ENCODE results near the gene NECTIN1.
"Not testable (repeated sequence)": the region's sequence is repeated elsewhere in the genome, so short reads cannot be mapped to it uniquely, and the experiment has no call there.

The NECTIN1 gene

DNA sequence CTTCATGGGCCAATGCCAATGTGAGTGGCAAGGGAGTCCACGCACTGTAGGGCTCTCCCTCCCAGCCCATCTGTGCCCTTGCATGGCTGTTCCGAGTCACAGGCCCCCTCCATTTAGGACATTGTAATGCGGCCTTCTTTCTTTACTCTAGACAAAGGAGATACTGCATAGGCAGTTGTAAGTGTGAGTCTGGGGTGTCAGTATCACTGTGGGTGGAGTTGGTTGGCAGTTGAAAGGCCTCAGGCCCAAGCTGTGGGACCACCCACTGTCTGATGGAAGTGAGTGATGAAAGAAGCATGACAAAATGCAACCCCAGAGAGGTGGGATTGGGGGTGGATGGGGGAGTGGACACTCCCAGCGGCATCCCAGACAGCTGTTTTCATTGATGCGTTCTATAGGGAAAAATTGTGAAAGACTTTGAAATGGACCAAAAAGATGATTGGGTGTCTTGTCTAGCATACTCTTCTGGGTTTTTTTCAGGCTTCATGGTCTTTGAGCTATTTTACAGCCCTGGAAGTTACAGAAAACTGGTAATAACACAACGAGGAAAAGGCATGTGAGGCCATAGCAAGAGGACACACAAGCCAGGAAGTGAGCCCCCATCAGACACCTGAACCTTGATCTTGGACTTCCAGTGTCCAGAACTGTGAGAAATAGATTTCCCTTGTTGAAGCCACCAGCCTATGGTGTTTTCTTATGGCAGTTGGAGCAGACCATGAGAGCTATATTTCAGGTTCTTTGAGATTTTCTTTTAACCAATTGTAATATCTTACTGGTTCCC, 114.6 kb downstream of the NECTIN1 start:
- DNase-seq: no peak

DNA sequence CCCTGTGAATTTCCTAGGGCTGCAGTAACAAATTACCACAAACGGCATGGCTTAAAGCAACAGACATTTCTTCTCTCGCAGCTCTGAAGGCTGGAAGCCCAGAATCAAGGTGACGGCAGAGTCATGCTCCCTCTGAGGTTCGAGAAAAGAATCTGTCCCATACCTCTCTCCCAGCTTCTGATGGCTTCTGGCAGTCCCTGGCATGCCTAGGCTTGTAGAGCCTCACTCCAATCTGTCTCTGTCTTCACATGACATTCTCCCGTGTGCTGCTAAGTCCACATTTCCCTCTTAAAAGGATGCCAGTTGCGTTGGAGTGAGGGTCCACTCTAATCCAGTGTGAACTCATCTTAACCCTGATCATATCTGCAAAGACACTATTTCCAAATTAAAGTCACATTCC, 116.2 kb downstream of the NECTIN1 start:
- no peak for DNase-seq

DNA sequence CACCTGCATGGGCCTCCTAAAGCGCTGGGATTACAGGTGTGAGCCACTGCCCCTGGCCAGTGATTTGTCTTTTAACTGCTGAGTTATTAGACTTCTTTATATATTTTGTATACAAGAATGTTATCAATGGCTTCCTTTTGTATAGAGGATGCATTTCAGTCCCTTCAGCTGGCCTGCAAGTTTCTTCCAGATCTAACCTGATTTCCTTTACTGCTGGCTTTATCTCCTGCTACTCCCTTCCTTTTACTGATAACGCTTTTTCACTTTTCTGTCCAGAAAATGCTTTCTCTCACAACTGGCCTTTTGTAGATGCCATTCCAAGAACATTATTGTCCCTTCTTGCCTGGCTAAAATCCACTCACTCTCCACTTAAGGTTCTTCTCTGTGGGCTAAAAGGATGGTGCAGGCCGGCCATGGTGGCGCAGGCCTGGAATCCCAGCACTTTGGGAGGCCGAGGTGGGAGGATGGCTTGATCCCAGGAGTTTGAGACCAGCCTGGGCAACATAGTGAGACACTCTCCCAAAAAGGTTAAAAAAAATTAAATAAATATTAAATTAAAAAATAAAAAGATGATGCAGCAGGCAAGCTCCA, 118.1 kb downstream of the NECTIN1 start:
- no peak for DNase-seq

DNA sequence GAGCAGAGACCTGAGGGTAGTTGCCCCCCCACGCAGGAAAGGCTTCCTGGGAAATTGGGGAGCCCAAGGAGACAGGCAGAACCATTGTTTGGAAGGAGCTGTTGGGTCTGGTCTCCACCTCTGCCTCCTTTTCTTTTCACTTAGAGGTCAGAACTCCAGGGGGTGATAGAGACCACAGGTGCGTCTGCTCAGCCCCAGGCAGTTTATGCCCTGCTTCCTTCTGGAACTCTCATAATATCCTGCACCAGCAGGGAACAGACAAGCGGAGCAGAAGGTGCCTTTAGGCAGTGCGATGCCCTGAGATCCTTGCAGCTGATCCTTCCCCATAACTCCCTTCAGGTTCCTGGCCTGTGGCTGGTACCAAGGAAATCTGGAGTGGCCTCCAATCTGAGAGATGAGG, 120.2 kb downstream of the NECTIN1 start:
- no peak for DNase-seq

DNA sequence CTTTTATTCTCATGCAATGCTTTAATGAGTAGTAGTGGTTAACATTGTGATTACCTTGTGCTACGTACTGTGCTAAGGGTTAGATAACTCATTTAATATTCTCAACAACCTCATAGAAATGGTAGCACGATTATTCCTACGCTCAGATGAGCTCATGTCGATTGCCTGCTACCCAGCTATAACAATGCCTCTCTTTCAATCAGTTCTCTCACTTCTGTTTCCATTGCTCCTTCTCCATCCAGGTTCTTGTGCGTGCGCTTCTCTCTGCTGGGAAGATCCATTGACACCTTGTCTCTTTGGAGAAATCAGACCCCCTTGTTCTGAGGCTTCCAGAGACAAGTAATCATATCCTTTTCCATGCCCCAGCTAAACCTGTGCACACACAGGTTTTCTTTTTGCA, 120.8 kb downstream of the NECTIN1 start:
- no peak for DNase-seq

DNA sequence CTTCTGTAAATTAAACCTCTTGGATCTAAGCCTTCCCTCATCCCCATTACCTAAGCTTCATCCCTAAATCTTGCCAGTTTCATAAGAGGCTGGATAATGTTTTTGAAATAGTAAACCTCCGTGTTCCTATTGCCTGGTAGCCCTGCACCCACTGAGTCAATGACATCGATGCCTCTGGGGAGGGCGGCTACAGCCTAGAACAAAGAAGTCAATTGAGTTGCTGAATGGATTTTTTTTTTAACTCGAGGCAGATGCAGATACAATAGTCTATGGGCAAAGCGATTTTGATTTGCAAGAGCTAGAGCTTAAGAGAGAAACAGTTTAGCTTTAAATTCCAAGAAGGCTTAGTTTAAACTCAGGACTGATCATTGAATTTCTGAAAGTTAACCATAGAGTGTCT, 121.3 kb downstream of the NECTIN1 start:
- no peak for DNase-seq

DNA sequence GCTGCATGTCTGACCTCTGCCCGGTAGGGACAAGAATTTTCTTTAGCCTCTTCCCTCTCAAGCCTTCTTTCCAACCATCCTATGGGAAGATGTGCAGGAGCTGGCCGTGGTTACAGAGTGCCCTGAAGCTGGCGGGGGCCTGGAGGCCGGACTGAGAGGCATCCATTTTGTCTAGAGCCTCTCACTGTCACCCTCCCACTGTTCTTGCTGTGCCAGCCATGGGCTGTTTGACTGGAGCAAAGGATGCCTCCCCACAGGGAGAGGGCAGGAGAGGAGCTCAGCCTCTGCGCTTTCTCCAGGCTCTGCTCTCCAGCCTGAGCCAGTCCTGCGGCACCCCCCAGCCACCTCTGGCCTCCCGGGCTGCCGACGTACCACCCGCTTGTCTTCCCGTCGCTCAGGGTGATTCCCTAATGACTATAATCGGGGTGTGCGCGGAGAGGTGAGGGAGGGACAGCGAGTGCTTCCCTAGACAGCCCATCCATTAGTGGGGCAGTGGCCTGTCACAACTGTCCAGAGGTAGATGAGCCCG, 123.8 kb downstream of the NECTIN1 start:
- DNase-seq: no peak

DNA sequence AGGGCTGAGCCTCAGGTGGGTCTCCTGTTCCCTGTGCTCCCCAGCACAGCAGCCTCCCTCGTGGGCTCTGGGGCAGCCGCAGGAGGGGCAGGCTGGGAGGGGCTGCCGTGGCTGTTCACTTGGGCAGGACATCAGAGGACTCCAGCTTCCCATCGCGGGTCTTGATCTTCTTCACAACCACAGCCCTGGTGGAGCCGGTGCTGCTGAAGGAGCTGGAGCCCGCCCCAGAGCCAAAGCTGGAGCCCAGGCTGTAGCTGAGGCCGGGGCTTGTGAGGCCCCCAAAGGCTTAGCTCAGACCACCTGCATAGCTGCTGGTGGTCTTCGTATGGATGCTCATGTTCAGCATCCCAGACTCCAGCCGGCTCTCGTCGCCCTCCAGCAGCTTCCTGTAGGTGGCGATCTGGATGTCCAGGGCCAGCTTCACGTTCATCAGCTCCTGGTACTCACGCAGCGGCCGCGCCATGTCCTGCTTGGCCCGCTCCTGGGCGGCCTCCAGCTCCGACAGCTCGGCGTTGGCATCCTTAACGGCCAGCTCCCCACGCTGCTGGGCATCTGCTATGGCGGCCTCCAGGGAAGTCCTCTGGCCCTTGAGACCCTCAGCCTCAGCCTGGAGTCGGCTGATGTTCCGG, 126.1 kb downstream of the NECTIN1 start:
- DNase-seq: no peak

DNA sequence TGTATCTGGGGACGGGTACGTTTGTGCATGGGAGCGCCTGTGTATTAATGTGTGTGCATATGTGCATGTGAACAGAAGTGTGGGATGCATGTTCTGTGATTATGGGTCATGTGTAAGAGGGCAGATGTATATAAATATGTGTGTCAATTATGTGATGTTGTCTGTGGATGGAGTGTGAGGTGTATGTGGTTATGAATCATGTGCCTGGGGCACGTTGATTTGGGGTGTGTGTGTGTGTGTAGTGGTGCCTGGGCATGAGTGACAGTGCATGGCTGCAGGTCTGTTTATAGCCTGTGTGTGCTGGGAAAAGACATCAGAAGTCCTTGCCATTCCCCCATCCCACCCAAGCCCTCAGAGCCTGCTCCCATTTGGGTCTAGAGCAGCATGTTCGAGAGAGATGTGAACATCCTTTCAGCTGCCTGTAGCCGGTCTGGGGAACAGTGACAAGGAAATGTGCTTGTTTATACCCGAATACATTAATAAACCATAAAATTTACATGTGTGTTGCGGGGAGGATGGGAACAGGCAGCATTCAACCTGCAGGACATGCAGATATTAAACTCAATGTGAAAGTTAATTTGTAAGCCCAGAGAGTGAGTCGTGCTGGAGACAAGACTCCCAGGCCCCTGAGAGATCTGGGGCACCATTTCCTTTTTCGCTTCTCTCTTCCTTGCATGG, 129.0 kb downstream of the NECTIN1 start:
- DNase-seq: no peak

DNA sequence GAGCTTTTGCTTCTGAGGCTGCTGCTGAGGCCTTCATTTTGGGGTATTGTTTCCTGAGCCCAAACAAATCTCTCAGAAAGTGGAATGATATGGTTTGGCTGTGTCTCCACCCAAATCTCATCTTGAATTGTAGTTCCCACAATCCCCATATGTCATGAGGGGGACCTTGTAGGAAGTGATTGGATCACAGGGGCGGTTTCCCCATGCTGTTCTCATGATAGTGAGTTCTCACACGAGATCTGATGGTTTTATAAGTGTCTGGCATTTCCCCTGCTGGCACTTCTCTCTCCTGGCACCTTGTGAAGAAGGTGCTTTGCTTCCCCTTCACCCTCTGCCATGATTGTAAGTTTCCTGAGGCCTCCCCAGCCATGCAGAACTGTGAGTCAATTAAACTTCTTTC, 133.1 kb downstream of the NECTIN1 start:
- DNase-seq: not testable (repeated sequence)

DNA sequence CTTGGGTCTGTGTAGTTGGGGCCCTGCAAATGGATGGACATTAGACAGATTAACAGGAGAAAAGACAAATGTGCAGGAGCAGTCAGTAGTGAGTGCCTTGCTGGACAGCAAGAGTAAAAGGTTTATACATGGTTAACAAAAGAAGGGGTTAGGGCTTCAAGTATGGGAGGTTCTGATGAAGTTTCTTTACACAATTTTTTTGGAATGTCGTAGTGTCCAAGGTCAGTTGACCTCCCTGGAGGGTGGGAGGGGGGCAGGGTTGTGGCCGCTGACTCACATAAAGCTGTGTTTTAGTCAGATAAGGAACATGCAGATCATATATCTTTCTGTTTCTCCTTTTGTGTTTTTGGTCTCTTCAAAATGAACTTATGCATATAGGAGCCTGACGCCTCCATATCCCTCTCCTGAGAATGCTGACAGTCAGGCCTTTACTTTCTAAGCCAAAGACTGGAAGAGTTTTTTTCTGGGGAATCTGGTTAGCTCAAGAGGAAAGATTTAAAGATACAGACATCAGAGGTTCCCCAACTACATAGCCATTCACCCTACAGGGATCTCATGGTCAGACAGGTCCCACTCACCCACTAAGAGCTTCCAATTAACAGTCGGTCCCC, 134.3 kb downstream of the NECTIN1 start:
- no peak for DNase-seq

DNA sequence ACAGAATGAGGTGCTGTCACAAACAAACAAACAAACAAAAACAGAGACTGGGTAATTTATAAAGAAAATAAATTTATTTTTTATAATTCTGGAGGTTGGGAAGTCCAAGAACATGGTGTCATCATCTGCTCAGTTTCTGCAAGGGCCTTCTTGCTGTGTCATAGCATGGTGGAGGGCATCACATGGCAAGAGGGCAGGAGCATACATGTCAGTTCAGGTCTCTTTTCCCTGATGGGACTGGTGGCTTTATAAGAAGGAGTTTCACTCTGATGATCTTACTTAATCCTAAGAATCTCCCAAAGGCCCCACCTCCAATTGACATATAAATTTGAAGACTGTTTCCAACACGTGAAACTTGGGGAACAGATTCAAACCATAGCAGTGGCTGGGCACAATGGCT, 135.7 kb downstream of the NECTIN1 start:
- DNase-seq: no peak

DNA sequence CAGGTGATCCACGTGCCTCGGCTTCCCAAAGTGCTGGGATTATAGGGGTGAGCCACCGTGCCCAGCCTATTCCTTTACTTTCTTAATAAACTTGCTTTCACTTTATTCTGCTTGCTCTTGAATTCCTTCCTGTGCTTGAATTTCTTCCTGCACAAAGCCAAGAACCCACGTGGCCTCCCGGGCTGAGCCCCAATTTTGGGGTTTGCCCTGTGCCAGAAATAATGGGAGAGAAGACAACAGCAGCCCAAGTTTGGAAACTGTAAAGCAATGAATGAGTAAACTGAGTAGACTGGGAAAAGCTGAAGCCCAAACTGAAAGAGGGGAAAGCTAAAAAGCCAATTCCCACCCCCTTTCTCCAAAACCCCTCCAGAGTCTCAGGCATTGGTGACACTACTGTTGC, 136.4 kb downstream of the NECTIN1 start:
- no peak for DNase-seq

DNA sequence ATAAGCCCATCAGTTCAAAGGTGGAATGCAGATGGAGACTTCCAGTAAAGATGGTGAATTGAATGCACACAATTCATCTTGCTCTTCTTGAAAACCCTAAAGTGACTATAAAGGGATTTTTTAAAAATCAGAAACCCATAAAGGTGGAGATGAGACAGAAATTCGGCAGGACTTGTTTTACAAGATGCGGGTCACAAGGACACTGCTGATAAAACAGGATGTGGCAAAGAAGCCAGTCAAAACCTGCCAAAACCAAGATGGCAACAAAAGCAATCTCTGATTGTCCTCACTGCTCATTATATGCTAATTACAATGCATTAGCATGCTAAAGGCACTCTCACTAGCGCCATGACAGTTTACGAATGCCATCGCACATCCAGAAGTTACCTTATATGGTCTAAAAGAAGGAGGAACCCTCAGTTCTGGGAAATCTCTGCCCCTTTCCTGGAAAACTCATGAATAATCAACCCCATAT, 137.1 kb downstream of the NECTIN1 start:
- no peak for DNase-seq

DNA sequence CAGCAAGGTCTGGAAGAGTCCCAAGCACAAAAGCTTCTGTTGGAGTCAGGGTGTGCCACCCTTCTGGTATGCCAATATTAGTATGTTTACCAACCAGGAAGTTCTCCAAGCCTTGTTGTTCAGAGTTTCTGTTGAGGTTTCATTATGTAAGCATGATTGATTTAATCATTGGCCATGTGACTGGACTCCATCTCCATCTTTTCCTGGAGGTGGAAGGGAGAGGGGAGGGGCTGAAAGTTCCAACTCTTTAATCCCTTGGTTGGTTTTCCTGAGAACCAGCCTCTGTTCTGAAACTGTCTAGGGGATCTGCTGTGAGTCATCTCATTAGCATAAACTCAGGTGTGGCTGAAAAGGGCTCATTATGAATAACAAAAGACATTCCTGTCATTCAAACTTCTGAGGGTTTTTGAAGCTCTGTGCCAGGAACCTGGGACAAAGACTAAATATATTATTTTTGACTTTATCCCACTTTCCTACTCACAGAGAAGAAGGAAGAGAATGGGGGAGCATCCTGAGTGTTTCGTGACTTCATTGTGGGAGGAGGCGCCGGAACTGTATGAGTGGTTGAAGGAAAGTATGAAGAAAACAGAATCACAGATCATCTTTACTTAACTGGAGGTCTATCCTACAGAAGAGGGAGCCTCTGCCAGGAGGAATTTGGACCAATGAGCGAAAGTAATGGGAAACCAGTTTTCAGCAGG, 138.2 kb downstream of the NECTIN1 start:
- no peak for DNase-seq

DNA sequence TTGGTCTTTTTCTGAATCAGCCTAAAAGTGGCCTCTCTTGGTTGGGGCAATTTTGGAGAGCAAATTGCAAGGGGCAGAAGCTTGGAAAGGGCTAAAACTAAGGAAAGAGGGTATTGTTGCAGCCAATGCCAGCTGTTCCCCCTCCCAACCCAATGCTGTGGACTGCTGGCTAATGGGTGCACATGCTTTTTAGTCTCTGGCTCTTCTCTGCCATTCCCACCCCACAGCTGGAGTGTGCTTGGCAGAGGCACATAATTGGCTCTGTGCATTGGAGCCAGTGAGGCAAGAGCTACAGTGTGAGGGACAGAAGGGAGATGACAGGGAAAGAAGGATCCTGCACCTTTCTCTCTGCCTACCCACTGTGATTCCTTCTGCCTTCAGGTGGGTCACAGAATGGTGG, 140.0 kb downstream of the NECTIN1 start:
- no peak for DNase-seq

Measured in NCI-H446 treated with DMSO at 0.1 percent for 48 hours (cell line).